Uterus (tissue), 4 donors: ENCODE measurements around the gene WNK1. TPM values are rescaled to one million over a fixed set of nuclear protein-coding genes. Genes with fewer than 3 reads are reported as not detected.

Experiments used
- DNase-seq, 2 donors: peaks; one replicate each; pipeline ENCODE4 v3.0.0-alpha.2; 2019 to 2020
- H3K27ac ChIP-seq, 2 donors: fragments of 200-600 bp; sonication (generic); 1 replicate in 1 of 2; 2 replicates in 1 of 2; pipeline ENCODE4 v1.5.1; 2016 to 2018
- H3K27me3 ChIP-seq, 2 donors: fragments of 200-600 bp; sonication (generic); one replicate each; pipeline ENCODE4 v1.5.1; 2018 to 2019; ENCODE audit warnings: control low read depth in 1 of 2
- H3K36me3 ChIP-seq, 2 donors: fragments of 200-600 bp; sonication (generic); one replicate each; pipeline ENCODE4 v1.5.1; 2019; ENCODE audit warnings: control low read depth in 1 of 2
- H3K4me1 ChIP-seq, 2 donors: fragments of 200-600 bp; sonication (generic); one replicate each; pipeline ENCODE4 v1.5.1; 2018 to 2019; ENCODE audit warnings: control low read depth in 1 of 2
- H3K4me3 ChIP-seq, 2 donors: fragments of 200-600 bp; sonication (generic); 1 replicate in 1 of 2; 2 replicates in 1 of 2; pipeline ENCODE4 v1.5.1; 2018 to 2019; ENCODE audit warnings: mild to moderate bottlenecking in 1 of 2
- H3K9me3 ChIP-seq, 2 donors: fragments of 200-600 bp; sonication (generic); one replicate each; pipeline ENCODE4 v1.5.1; 2019; ENCODE audit warnings: control low read depth in 1 of 2
- POLR2A ChIP-seq, 2 donors: fragments of 450-650 bp; IDR thresholded peaks; one replicate each; pipeline ENCODE4 v1.6.1; 2016; ENCODE audit warnings: antibody characterized with exemption in 2 of 2, mild to moderate bottlenecking in 1 of 2, moderate library complexity in 1 of 2
- intact Hi-C: fragments of 100-400 bp; cut with DNase I; formaldehyde crosslinking; loops from one replicate; pipeline ENCODE4 v1.15.1; 2023; ENCODE audit warnings: low total_unique reads
- total RNA-seq, 4 donors: library from RNA; depleted of rRNA in 3 of 4; stranded (reverse); fragments of >200 nt in 3 of 4; gene quantifications; one replicate each; pipeline versions ENCODE4 v1.1.0 to v1.2.4, GENCODE V29; 2014 to 2023
- TF ChIP-seq, protein P1 (sequence below), 4 experiments: fragments of 200-600 bp in 2 of 4; fragments of 450-650 bp in 2 of 4; sonication (generic) in 2 of 4; IDR thresholded peaks; one replicate each; pipeline ENCODE4 v1.5.1; 2016 to 2019; ENCODE audit warnings: antibody characterized with exemption in 4 of 4, mild to moderate bottlenecking in 2 of 4, moderate library complexity in 1 of 4
- donor health status: DM: yes; HTN: yes; CAD: no.

The WNK1 gene
- total RNA-seq, 4 donors from 2014 or later = 57.1 to 208 (median 81.0) TPM

DNA sequence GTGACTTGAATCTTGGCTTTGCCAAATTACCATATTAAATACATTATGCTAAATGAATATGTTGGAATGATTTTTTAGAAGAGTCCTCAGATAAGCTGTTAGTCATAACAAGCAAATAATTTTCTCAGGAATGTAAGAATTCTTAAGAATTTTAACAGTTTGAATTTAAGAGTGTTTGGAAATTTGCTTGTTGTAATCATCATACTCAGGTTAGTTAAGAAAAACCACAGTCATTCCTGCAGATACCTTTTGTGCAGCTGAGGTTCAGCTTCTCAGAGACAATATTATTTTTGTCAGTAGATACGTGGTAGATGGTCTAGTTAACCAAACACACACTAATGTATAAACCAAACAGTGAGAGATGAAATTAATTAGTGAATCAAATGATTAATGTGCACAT, 8.9 kb downstream of the WNK1 start:
- no peaks in the 10 kb centered on the region for H3K27me3 ChIP-seq
- TF ChIP-seq, protein P1, sequence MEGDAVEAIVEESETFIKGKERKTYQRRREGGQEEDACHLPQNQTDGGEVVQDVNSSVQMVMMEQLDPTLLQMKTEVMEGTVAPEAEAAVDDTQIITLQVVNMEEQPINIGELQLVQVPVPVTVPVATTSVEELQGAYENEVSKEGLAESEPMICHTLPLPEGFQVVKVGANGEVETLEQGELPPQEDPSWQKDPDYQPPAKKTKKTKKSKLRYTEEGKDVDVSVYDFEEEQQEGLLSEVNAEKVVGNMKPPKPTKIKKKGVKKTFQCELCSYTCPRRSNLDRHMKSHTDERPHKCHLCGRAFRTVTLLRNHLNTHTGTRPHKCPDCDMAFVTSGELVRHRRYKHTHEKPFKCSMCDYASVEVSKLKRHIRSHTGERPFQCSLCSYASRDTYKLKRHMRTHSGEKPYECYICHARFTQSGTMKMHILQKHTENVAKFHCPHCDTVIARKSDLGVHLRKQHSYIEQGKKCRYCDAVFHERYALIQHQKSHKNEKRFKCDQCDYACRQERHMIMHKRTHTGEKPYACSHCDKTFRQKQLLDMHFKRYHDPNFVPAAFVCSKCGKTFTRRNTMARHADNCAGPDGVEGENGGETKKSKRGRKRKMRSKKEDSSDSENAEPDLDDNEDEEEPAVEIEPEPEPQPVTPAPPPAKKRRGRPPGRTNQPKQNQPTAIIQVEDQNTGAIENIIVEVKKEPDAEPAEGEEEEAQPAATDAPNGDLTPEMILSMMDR (IDR thresholded peaks at IDR 0.05) = no peak
- TF ChIP-seq POLR2A (IDR thresholded peaks at IDR 0.05) = no peak
- H3K27ac ChIP-seq = no peak overlapping the region
- intact Hi-C loops = no loop called here
- no peaks in the 10 kb centered on the region for H3K9me3 ChIP-seq
- no peaks in the 10 kb centered on the region for H3K4me1 ChIP-seq
- no peak for DNase-seq
- H3K36me3 ChIP-seq = no peaks in the 10 kb centered on the region
- H3K4me3 ChIP-seq = no peak overlapping the region

DNA sequence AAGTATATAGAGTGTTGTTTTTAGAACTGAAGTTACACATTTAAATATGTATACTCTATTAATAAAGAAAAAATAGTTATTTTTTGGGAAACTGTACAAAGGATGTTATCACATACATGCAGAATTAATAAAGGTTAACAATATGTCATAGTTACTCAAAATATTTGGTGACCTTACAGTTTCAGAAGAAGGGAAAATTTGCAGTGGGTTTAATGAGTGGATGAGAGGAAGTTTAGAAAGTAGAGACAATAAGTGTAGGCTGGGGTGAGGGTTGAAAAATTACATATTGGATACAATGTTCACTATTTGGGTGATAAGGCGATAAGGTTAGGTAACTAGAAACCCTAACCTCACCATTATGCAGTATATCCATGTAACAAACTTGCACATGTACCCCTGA, 13.5 kb downstream of the WNK1 start:
- no peak overlapping the region for H3K4me3 ChIP-seq
- H3K4me1 ChIP-seq = no peaks in the 10 kb centered on the region
- intact Hi-C loops = no loop called here
- TF ChIP-seq POLR2A (IDR thresholded peaks at IDR 0.05) = no peak
- TF ChIP-seq, protein P1 (IDR thresholded peaks at IDR 0.05) = no peak
- no peaks in the 10 kb centered on the region for H3K9me3 ChIP-seq
- H3K36me3 ChIP-seq = no peaks in the 10 kb centered on the region
- no peaks in the 10 kb centered on the region for H3K27me3 ChIP-seq
- no peak overlapping the region for H3K27ac ChIP-seq
- no peak for DNase-seq

GRCh38 chr12:768434-768833, 16.1 kb downstream of the WNK1 start:
- Histone ChIP-seq H3K9me3 (no peaks in the 10 kb centered on the region), H3K4me1 (peaks cover 0 to 4% of the 10 kb centered on the region in 2 donors), H3K27ac (no peak overlapping the region), H3K4me3 (no peak overlapping the region), H3K36me3 (no peaks in the 10 kb centered on the region), H3K27me3 (no peaks in the 10 kb centered on the region)
- no peak for DNase-seq
- intact Hi-C loops = no loop called here
- TF ChIP-seq POLR2A (IDR thresholded peaks at IDR 0.05) = no peak
- TF ChIP-seq, protein P1 (IDR thresholded peaks at IDR 0.05) = no peak

GRCh38 chr12:770479-770878, 18.1 kb downstream of the WNK1 start:
- peaks cover 4 to 6% of the 10 kb centered on the region in 2 donors for H3K4me1 ChIP-seq
- no peak for TF ChIP-seq POLR2A (IDR thresholded peaks at IDR 0.05)
- TF ChIP-seq, protein P1 (IDR thresholded peaks at IDR 0.05) = no peak
- no peaks in the 10 kb centered on the region for H3K36me3 ChIP-seq
- H3K9me3 ChIP-seq = no peaks in the 10 kb centered on the region
- intact Hi-C loops = no loop called here
- H3K27ac ChIP-seq = no peak overlapping the region
- no peaks in the 10 kb centered on the region for H3K27me3 ChIP-seq
- no peak overlapping the region for H3K4me3 ChIP-seq
- DNase-seq = no peak

GRCh38 chr12:772056-772697, 19.8 kb downstream of the WNK1 start:
- no peaks in the 10 kb centered on the region for H3K36me3 ChIP-seq
- H3K27me3 ChIP-seq = no peaks in the 10 kb centered on the region
- intact Hi-C loops = no loop called here

More at GRCh38 chr12:772056-772697, 19.8 kb downstream of the WNK1 start:
- no peak for DNase-seq
- no peak overlapping the region for H3K4me3 ChIP-seq
- H3K9me3 ChIP-seq = no peaks in the 10 kb centered on the region
- no peak overlapping the region for H3K27ac ChIP-seq
- H3K4me1 ChIP-seq = peaks cover 4 to 10% of the 10 kb centered on the region in 2 donors
- TF ChIP-seq, protein P1 (IDR thresholded peaks at IDR 0.05) = no peak
- TF ChIP-seq POLR2A (IDR thresholded peaks at IDR 0.05) = no peak
